GM12878 (cell line): ENCODE results near the gene CCSER1. TPM values are rescaled to one million over a fixed set of nuclear protein-coding genes. Genes with fewer than 3 reads are reported as not detected.

ENCODE experiments used
- ATAC-seq: fragments of 200-7000 bp; cut with Tn5 transposase; 3 replicates; pipeline ENCODE4 v1.9.1; 2020; ENCODE audit warnings: mild to moderate bottlenecking, moderate library complexity
- BruUV-seq: library from RNA; stranded (reverse); fragments of 400-500 nt; replicated peaks from 2 replicates; lab custom pipeline; 2021; lab: Mats Ljungman, UMichigan
- CTCF ChIA-PET: fragments of 300-600 bp; sonication (Branson Sonifier 250); formaldehyde crosslinking; extraction: SDS; loops from one replicate; lab custom pipeline; 2021; ENCODE audit warnings: inconsistent platforms; lab: Yijun Ruan, JAX
- POLR2A ChIA-PET: fragments of 350-600 bp; formaldehyde crosslinking; extraction: SDS; loops from one replicate; lab custom pipeline; 2021; ENCODE audit warnings: inconsistent platforms; lab: Charles Lee
- RAD21 ChIA-PET: fragments of 300-600 bp; sonication (Branson Sonifier 250); formaldehyde crosslinking; loops from one replicate; lab custom pipeline; 2023; ENCODE audit warnings: antibody characterized with exemption; ENCODE audit not compliant: unreplicated experiment; lab: Charles Lee
- SMC1A ChIA-PET: fragments of 300-600 bp; sonication (Branson Sonifier 250); formaldehyde crosslinking; loops from one replicate; lab custom pipeline; 2023; ENCODE audit not compliant: unreplicated experiment, uncharacterized antibody; lab: Charles Lee
- DNase-seq: peaks from one replicate; pipeline ENCODE4 v3.0.0-alpha.2; 2011; ENCODE audit warnings: low read depth, low spot score
- FAIRE-seq: peaks from 3 replicates; lab custom pipeline; 2011; peaks lifted over from hg19 to GRCh38; lab: Jason Lieb, UNC
- H2AFZ ChIP-seq: 2 replicates; pipeline ENCODE4 v1.6.0; 2011; ENCODE audit warnings: low read depth, low read length, control low read depth; ENCODE audit not compliant: control insufficient read depth
- H3K27ac ChIP-seq: 2 replicates; pipeline ENCODE4 v1.5.1; 2011; ENCODE audit warnings: control low read depth; ENCODE audit not compliant: control insufficient read depth, insufficient read depth
- H3K27me3 ChIP-seq, 2 experiments: replicated peaks in 1 of 2; 2 replicates each; pipeline versions ENCODE4 v1.6.0 to v1.6.1; 2011; ENCODE audit warnings: low read length in 1 of 2; ENCODE audit not compliant: control insufficient read depth in 2 of 2, insufficient read depth in 2 of 2
- H3K36me3 ChIP-seq, 2 experiments: 2 replicates each; pipeline ENCODE4 v1.5.1; 2011; ENCODE audit warnings: low read length in 1 of 2; ENCODE audit not compliant: control insufficient read depth in 2 of 2, insufficient read depth in 2 of 2
- H3K4me1 ChIP-seq: 2 replicates; pipeline ENCODE4 v1.6.1; 2011; ENCODE audit warnings: mild to moderate bottlenecking, low read length, moderate library complexity, mixed read lengths; ENCODE audit not compliant: control insufficient read depth, insufficient read depth
- H3K4me2 ChIP-seq: 2 replicates; pipeline ENCODE4 v1.6.0; 2011; ENCODE audit warnings: control low read depth; ENCODE audit not compliant: control insufficient read depth, insufficient read depth
- H3K4me3 ChIP-seq: fragments of 200-600 bp; sonication (generic); 2 replicates; pipeline ENCODE4 v1.5.1; 2016
- H3K79me2 ChIP-seq: 2 replicates; pipeline ENCODE4 v1.6.0; 2011; ENCODE audit warnings: low read length; ENCODE audit not compliant: control insufficient read depth, insufficient read depth
- H3K9ac ChIP-seq: 2 replicates; pipeline ENCODE4 v1.8.0; 2011; ENCODE audit warnings: low read length, control low read depth, mixed read lengths; ENCODE audit not compliant: control insufficient read depth, insufficient read depth
- H3K9me3 ChIP-seq: replicated peaks from 3 replicates; pipeline ENCODE4 v1.5.1; 2011; ENCODE audit warnings: mild to moderate bottlenecking, low read length; ENCODE audit not compliant: control insufficient read depth, insufficient read depth
- H4K20me1 ChIP-seq: 2 replicates; pipeline ENCODE4 v1.6.0; 2011; ENCODE audit not compliant: control insufficient read depth, insufficient read depth
- BCLAF1 ChIP-seq: fragments of 450-650 bp; IDR thresholded peaks from 2 replicates; pipeline ENCODE4 v1.6.1; 2017; ENCODE audit warnings: antibody characterized with exemption, mild to moderate bottlenecking, moderate library complexity
- BRCA1 ChIP-seq: IDR thresholded peaks from 2 replicates; pipeline ENCODE4 v1.6.1; 2011; ENCODE audit warnings: low read depth, low read length, improper control_type of control experiment
- E2F4 ChIP-seq: IDR thresholded peaks from 2 replicates; pipeline ENCODE4 v1.6.1; 2012; ENCODE audit warnings: low read depth, low read length, improper control_type of control experiment
- ELK1 ChIP-seq: IDR thresholded peaks from 2 replicates; pipeline ENCODE4 v1.6.1; 2012; ENCODE audit warnings: low read depth, low read length, improper control_type of control experiment
- FOXM1 ChIP-seq: IDR thresholded peaks from 2 replicates; pipeline ENCODE4 v1.6.1; 2012; ENCODE audit warnings: low read depth, mild to moderate bottlenecking, inconsistent platforms, low read length, moderate library complexity
- GABPA ChIP-seq: IDR thresholded peaks from 2 replicates; pipeline ENCODE4 v1.6.1; 2014; ENCODE audit warnings: antibody characterized with exemption, low read depth, mild to moderate bottlenecking, inconsistent platforms
- MAX ChIP-seq: IDR thresholded peaks from 2 replicates; pipeline ENCODE4 v1.6.1; 2012; ENCODE audit warnings: low read depth, low read length, improper control_type of control experiment
- POLR2A ChIP-seq: IDR thresholded peaks from 2 replicates; pipeline ENCODE4 v1.6.1; 2011; ENCODE audit warnings: low read depth, mild to moderate bottlenecking, low read length
- PRDM15 ChIP-seq: fragments of 450-650 bp; formaldehyde crosslinking; IDR thresholded peaks from 2 replicates; pipeline ENCODE4 v1.4.0; 2020; ENCODE audit warnings: mild to moderate bottlenecking, moderate library complexity
- RFX5 ChIP-seq: IDR thresholded peaks from 2 replicates; pipeline ENCODE4 v1.6.1; 2011; ENCODE audit warnings: low read depth, low read length, improper control_type of control experiment
- SUPT20H ChIP-seq: IDR thresholded peaks from 2 replicates; pipeline ENCODE4 v1.6.1; 2011; ENCODE audit warnings: low read depth, mild to moderate bottlenecking, low read length, moderate library complexity, borderline replicate concordance; ENCODE audit not compliant: control insufficient read depth
- WRNIP1 ChIP-seq: IDR thresholded peaks from 2 replicates; pipeline ENCODE4 v1.6.1; 2011; ENCODE audit warnings: low read depth, low read length, improper control_type of control experiment, borderline replicate concordance
- ZNF384 ChIP-seq: IDR thresholded peaks from 2 replicates; pipeline ENCODE4 v1.6.1; 2012; ENCODE audit warnings: low read depth, mild to moderate bottlenecking, low read length, improper control_type of control experiment, borderline replicate concordance
- ZNF622 ChIP-seq: fragments of 450-650 bp; IDR thresholded peaks from 2 replicates; pipeline ENCODE4 v1.6.1; 2017; ENCODE audit warnings: mild to moderate bottlenecking, inconsistent platforms
- WGBS: methylation state at CpG from one replicate; pipeline ENCODE4 v1.1.6; 2016; ENCODE audit warnings: low lambda C conversion rate; ENCODE audit not compliant: insufficient replicate concordance, insufficient coverage; ENCODE audit errors: missing lambda C conversion rate; 5-methylcytosine and 5-hydroxymethylcytosine counted together
- in situ Hi-C: fragments of 300-500 bp; cut with MboI; formaldehyde crosslinking; loops from 9 replicates; pipeline ENCODE4 v1.14.3; 2018; ENCODE audit warnings: mixed read lengths
- intact Hi-C: fragments of 100-400 bp; cut with micrococcal nuclease; formaldehyde crosslinking; loops from one replicate; pipeline ENCODE4 v1.14.2; 2022; ENCODE audit not compliant: unreplicated experiment
- polyA plus RNA-seq, 11 experiments: library from polyadenylated mRNA; depleted of rRNA in 4 of 11; unstranded in 6 of 11; stranded (reverse) in 5 of 11; fragments of >200 nt; fragmentation: Nextera tagmentation in 4 of 11; fragmentation: Illumina TruSeq in 1 of 11; extraction: Ambion mirVana in 4 of 11; extraction: Trizol in 1 of 11; gene quantifications; 1 replicate in 1 of 11; 2 replicates in 10 of 11; pipeline versions ENCODE4 v1.2.1 to v1.2.3, GENCODE V29; 2011 to 2016; ENCODE audit warnings: inconsistent platforms in 2 of 11, missing spikeins in 2 of 11, low read depth in 1 of 11
- total RNA-seq, 4 experiments: library from RNA; depleted of rRNA in 3 of 4; stranded (reverse); fragments of >200 nt in 3 of 4; fragmentation: Illumina TruSeq in 1 of 4; extraction: Trizol in 1 of 4; gene quantifications; 2 replicates each; pipeline versions ENCODE4 v1.2.1 to v1.2.3, GENCODE V29; 2013 to 2021

Gene CCSER1
- total and polyA plus RNA-seq, 10 of the 15 experiments (the other 5 are each of a cell fraction or from before 2014, with no cell fraction given): 0.22 to 2.7 (median 1.0) TPM

- ChIA-PET SMC1A (no interaction called here), CTCF (no interaction called here), POLR2A (no interaction called here), RAD21 (no interaction called here)
- no peak overlapping the region for H3K4me3 ChIP-seq
- DNase-seq: no peak
- no peak overlapping the region for H3K9ac ChIP-seq
- intact Hi-C loops: no loop called here
- no peak for TF ChIP-seq ELK1
- no peak for TF ChIP-seq PRDM15 (CRISPR knock-in tag)
- TF ChIP-seq WRNIP1: no peak
- TF ChIP-seq FOXM1: no peak
- no peak for TF ChIP-seq ZNF622
- no peak for TF ChIP-seq BRCA1
- no peak for TF ChIP-seq SUPT20H
- no peak for TF ChIP-seq ZNF384
- TF ChIP-seq GABPA: no peak
- no peak for TF ChIP-seq BCLAF1
- TF ChIP-seq MAX: no peak
- no peak for TF ChIP-seq POLR2A
- no peak for TF ChIP-seq RFX5
- no peak for TF ChIP-seq E2F4
- H3K4me1 ChIP-seq: no peaks in the 10 kb centered on the region
- BruUV-seq: no TSS peak
- no peak for ATAC-seq
- no peaks in the 10 kb centered on the region for H3K79me2 ChIP-seq
- H3K9me3 ChIP-seq: peaks cover 1% of the 10 kb centered on the region; the same call in 1 of the 3 replicates
- no peak overlapping the region for H3K27ac ChIP-seq
- FAIRE-seq: no peak
- no peaks in the 10 kb centered on the region for H3K36me3 ChIP-seq
- H2AFZ ChIP-seq: no peak overlapping the region
- WGBS: 22% methylated on average over 2 of the region's 2 CpGs
- no peak overlapping the region for H3K4me2 ChIP-seq
- in situ Hi-C loops: no loop called here
- H4K20me1 ChIP-seq: no peaks in the 10 kb centered on the region
- no peaks in the 10 kb centered on the region for H3K27me3 ChIP-seq
Measured at GRCh38 chr4:90449626-90450025, 322.4 kb downstream of the CCSER1 start.
